Astrocyte (in vitro differentiated cells and primary cell): Measurements from ENCODE around the gene MBP. TPM values are rescaled to one million over a fixed set of nuclear protein-coding genes. Genes with fewer than 3 reads are reported as not detected.

Source experiments
- DNase-seq: peaks from one replicate; pipeline ENCODE4 v3.0.0-alpha.2; 2010; ENCODE audit warnings: low read depth
- FAIRE-seq: peaks from 2 replicates; lab custom pipeline; 2011; peaks lifted over from hg19 to GRCh38; lab: Jason Lieb, UNC
- H2AFZ ChIP-seq: 2 replicates; pipeline ENCODE4 v1.6.0; 2012; ENCODE audit warnings: low read depth, low read length, inconsistent platforms
- H3K27ac ChIP-seq: 2 replicates; pipeline ENCODE4 v1.5.1; 2011; ENCODE audit warnings: low read depth, low read length, inconsistent platforms
- H3K27me3 ChIP-seq: 2 replicates; pipeline ENCODE4 v1.6.0; 2011; ENCODE audit warnings: low read length, inconsistent platforms; ENCODE audit not compliant: insufficient read depth
- H3K36me3 ChIP-seq: 2 replicates; pipeline ENCODE4 v1.5.1; 2011; ENCODE audit warnings: low read length, inconsistent platforms; ENCODE audit not compliant: insufficient read depth
- H3K4me1 ChIP-seq: 2 replicates; pipeline ENCODE4 v1.5.1; 2011; ENCODE audit warnings: low read length, inconsistent platforms; ENCODE audit not compliant: insufficient read depth
- H3K4me2 ChIP-seq: 2 replicates; pipeline ENCODE4 v1.6.0; 2012; ENCODE audit warnings: low read length, inconsistent platforms
- H3K4me3 ChIP-seq: 2 replicates; pipeline ENCODE4 v1.5.1; 2011; ENCODE audit warnings: low read depth, mild to moderate bottlenecking, low read length, inconsistent platforms; ENCODE audit not compliant: insufficient read depth
- H3K79me2 ChIP-seq: 2 replicates; pipeline ENCODE4 v1.6.0; 2012; ENCODE audit warnings: mild to moderate bottlenecking, low read length, inconsistent platforms; ENCODE audit not compliant: insufficient read depth
- H3K9ac ChIP-seq: 2 replicates; pipeline ENCODE4 v1.6.0; 2012; ENCODE audit warnings: mild to moderate bottlenecking, low read length, inconsistent platforms
- H3K9me3 ChIP-seq: 2 replicates; pipeline ENCODE4 v1.5.1; 2012; ENCODE audit warnings: low read depth, mild to moderate bottlenecking, low read length, inconsistent platforms; ENCODE audit not compliant: insufficient read depth
- H4K20me1 ChIP-seq: 2 replicates; pipeline ENCODE4 v1.6.0; 2012; ENCODE audit warnings: low read length, inconsistent platforms; ENCODE audit not compliant: insufficient read depth
- H3K27ac Mint-ChIP-seq: one replicate; pipeline ENCODE4 v1.8.0; 2021; ENCODE audit warnings: mild to moderate bottlenecking, mixed read lengths; ENCODE audit not compliant: unreplicated experiment
- H3K27me3 Mint-ChIP-seq: one replicate; pipeline ENCODE4 v1.8.0; 2021; ENCODE audit warnings: low read depth, mixed read lengths; ENCODE audit not compliant: unreplicated experiment
- H3K36me3 Mint-ChIP-seq: one replicate; pipeline ENCODE4 v1.8.0; 2021; ENCODE audit warnings: low read depth, mixed read lengths; ENCODE audit not compliant: unreplicated experiment
- H3K4me1 Mint-ChIP-seq: one replicate; pipeline ENCODE4 v1.8.0; 2021; ENCODE audit warnings: low read depth, mixed read lengths; ENCODE audit not compliant: unreplicated experiment
- H3K4me3 Mint-ChIP-seq: one replicate; pipeline ENCODE4 v1.8.0; 2021; ENCODE audit warnings: mild to moderate bottlenecking, moderate library complexity, mixed read lengths; ENCODE audit not compliant: unreplicated experiment
- H3K9me3 Mint-ChIP-seq: one replicate; pipeline ENCODE4 v1.8.0; 2021; ENCODE audit warnings: mild to moderate bottlenecking, mixed read lengths; ENCODE audit not compliant: unreplicated experiment
- CTCF ChIP-seq: IDR thresholded peaks from 2 replicates; pipeline ENCODE4 v1.5.1; 2011; ENCODE audit warnings: low read depth, mild to moderate bottlenecking, inconsistent platforms, low read length, moderate library complexity; ENCODE audit not compliant: insufficient read depth
- EZH2 ChIP-seq: IDR thresholded peaks from 2 replicates; pipeline ENCODE4 v1.6.1; 2012; ENCODE audit warnings: mild to moderate bottlenecking, low read length, inconsistent platforms; ENCODE audit not compliant: insufficient read depth
- total RNA-seq: library from RNA; stranded (reverse); gene quantifications from 2 replicates; pipeline ENCODE4 v1.2.1, GENCODE V29; 2021

The MBP gene
- total RNA-seq, 1 donor from 2014 or later = 11.4 TPM

GRCh38 chr18:76932026-76932819, 200.4 kb downstream of the MBP start:
- Histone ChIP-seq H3K4me3 (no peak overlapping the region), H3K4me2 (no peak overlapping the region), H3K27ac (no peak overlapping the region)

GRCh38 chr18:76931171-76931570, 201.4 kb downstream of the MBP start:
- Histone ChIP-seq H3K9ac (no peak overlapping the region), H3K4me3 (no peak overlapping the region), H3K79me2 (peaks cover under 1% of the 10 kb centered on the region), H4K20me1 (peaks cover 5% of the 10 kb centered on the region), H3K4me2 (no peak overlapping the region), H3K27ac (no peak overlapping the region), H2AFZ (no peak overlapping the region), H3K36me3 (peaks cover 8% of the 10 kb centered on the region), H3K4me1 (no peaks in the 10 kb centered on the region), H3K27me3 (no peaks in the 10 kb centered on the region), H3K9me3 (no peaks in the 10 kb centered on the region)
- Mint-ChIP-seq H3K4me1 (peaks cover 4% of the 10 kb centered on the region), H3K27me3 (no peaks in the 10 kb centered on the region), H3K9me3 (no peaks in the 10 kb centered on the region), H3K36me3 (peaks cover 3% of the 10 kb centered on the region), H3K4me3 (no peak overlapping the region), H3K27ac (no peak overlapping the region)
- DNase-seq (no peak), FAIRE-seq (no peak)
- TF ChIP-seq EZH2 (no peak), CTCF (no peak)

More at GRCh38 chr18:76932026-76932819, 200.4 kb downstream of the MBP start:
- Histone ChIP-seq H4K20me1 (no peaks in the 10 kb centered on the region), H3K36me3 (peaks cover 10% of the 10 kb centered on the region), H3K4me1 (no peaks in the 10 kb centered on the region), H3K27me3 (no peaks in the 10 kb centered on the region), H3K79me2 (no peaks in the 10 kb centered on the region), H3K9me3 (no peaks in the 10 kb centered on the region), H2AFZ (no peak overlapping the region), H3K9ac (no peak overlapping the region)
- no peaks in the 10 kb centered on the region for H3K9me3 Mint-ChIP-seq
- H3K27ac Mint-ChIP-seq = no peak overlapping the region
- peaks cover 4% of the 10 kb centered on the region for H3K4me1 Mint-ChIP-seq
- H3K4me3 Mint-ChIP-seq = no peak overlapping the region
- DNase-seq (peak; percentile 33), FAIRE-seq (no peak)
- peaks cover 3% of the 10 kb centered on the region for H3K36me3 Mint-ChIP-seq
- no peaks in the 10 kb centered on the region for H3K27me3 Mint-ChIP-seq
- no peak for TF ChIP-seq CTCF
- no peak for TF ChIP-seq EZH2

Other genes starting within 250 kb of the MBP start
- not detected in 2 replicates for gene GALR1, start 117.1 kb upstream of the MBP start, total RNA-seq